Testis (tissue), 3 donors: ENCODE data around the gene BMP10. TPM values are rescaled to one million over a fixed set of nuclear protein-coding genes. Genes with fewer than 3 reads are reported as not detected.

Experiments used
- DNase-seq: peaks from one replicate; pipeline ENCODE4 v3.0.0-alpha.2; 2019
- H3K27ac ChIP-seq, 2 donors: fragments of 200-600 bp; sonication (generic); one replicate each; pipeline ENCODE4 v1.5.1; 2019
- H3K27me3 ChIP-seq: fragments of 200-600 bp; sonication (generic); one replicate; pipeline ENCODE4 v1.5.1; 2019
- H3K36me3 ChIP-seq: fragments of 200-600 bp; sonication (generic); one replicate; pipeline ENCODE4 v1.5.1; 2017; ENCODE audit warnings: low read depth; ENCODE audit errors: missing control alignments
- H3K4me1 ChIP-seq: fragments of 200-600 bp; sonication (generic); one replicate; pipeline ENCODE4 v1.5.1; 2019
- H3K4me3 ChIP-seq, 2 donors: fragments of 200-600 bp; sonication (generic); one replicate each; pipeline ENCODE4 v1.5.1; 2017 to 2019
- H3K9me3 ChIP-seq: fragments of 200-600 bp; sonication (generic); one replicate; pipeline ENCODE4 v1.5.1; 2017
- POLR2A ChIP-seq: fragments of 450-650 bp; IDR thresholded peaks from one replicate; pipeline ENCODE4 v1.6.1; 2017; ENCODE audit warnings: antibody characterized with exemption, mild to moderate bottlenecking, moderate library complexity
- WGBS, 2 donors: methylation state at CpG; one replicate each; pipeline ENCODE4 v1.1.5; 2018; 5-methylcytosine and 5-hydroxymethylcytosine counted together
- intact Hi-C: fragments of 100-400 bp; cut with DNase I; formaldehyde crosslinking; loops from one replicate; pipeline ENCODE4 v1.15.1; 2023; ENCODE audit warnings: low total_unique reads
- polyA plus RNA-seq: library from polyadenylated mRNA; stranded (reverse); fragments of 350-450 nt; fragmentation: Illumina TruSeq; extraction: RNeasy Lipid Tissue Mini Kit (QIAGEN cat#74804); gene quantifications from one replicate; pipeline ENCODE4 v1.2.3, GENCODE V29; 2014; ENCODE audit warnings: low read depth, low replicate concordance; ENCODE audit not compliant: insufficient read depth
- total RNA-seq, 2 donors: library from RNA; depleted of rRNA; stranded (reverse); fragments of >200 nt; gene quantifications; one replicate each; pipeline ENCODE4 v1.2.3, GENCODE V29; 2016
- TF ChIP-seq, protein P1 (sequence below), 3 experiments: fragments of 450-650 bp in 2 of 3; fragments of 200-600 bp in 1 of 3; sonication (generic) in 1 of 3; IDR thresholded peaks; one replicate each; pipeline ENCODE4 v1.5.1; 2016 to 2019; ENCODE audit warnings: antibody characterized with exemption in 3 of 3, mild to moderate bottlenecking in 2 of 3, moderate library complexity in 1 of 3

The BMP10 gene
- total and polyA plus RNA-seq, 3 donors from 2014 or later = 0.26 TPM; not detected in 2

DNA sequence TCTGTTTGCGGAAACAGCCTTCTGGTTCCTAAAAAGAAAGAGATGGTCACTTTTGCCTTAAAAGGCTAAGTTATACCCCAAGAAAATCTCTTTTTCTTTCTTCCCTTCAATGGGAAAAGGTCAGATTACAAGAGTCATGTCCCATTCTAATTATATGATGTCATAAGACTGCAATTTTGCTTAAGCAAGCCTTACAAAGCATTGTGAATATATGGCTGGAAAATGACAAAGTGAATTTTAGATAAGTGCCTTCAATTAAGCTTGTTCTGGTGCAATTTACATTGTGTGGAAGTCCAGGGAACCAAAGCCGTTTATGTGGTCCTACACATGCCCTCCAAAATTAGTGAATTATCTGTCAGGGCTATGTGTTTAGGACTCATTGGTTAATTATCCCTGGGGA lies 7.6 kb upstream of the BMP10 start:
- WGBS, 2 donors = 79 to 92% methylated on average over 2 of the region's 2 CpGs
- H3K27ac ChIP-seq = no peak overlapping the region
- no peaks in the 10 kb centered on the region for H3K27me3 ChIP-seq
- DNase-seq = no peak
- H3K9me3 ChIP-seq = no peaks in the 10 kb centered on the region
- H3K4me3 ChIP-seq = no peak overlapping the region
- H3K36me3 ChIP-seq = no peaks in the 10 kb centered on the region
- TF ChIP-seq POLR2A = no peak
- TF ChIP-seq, protein P1, sequence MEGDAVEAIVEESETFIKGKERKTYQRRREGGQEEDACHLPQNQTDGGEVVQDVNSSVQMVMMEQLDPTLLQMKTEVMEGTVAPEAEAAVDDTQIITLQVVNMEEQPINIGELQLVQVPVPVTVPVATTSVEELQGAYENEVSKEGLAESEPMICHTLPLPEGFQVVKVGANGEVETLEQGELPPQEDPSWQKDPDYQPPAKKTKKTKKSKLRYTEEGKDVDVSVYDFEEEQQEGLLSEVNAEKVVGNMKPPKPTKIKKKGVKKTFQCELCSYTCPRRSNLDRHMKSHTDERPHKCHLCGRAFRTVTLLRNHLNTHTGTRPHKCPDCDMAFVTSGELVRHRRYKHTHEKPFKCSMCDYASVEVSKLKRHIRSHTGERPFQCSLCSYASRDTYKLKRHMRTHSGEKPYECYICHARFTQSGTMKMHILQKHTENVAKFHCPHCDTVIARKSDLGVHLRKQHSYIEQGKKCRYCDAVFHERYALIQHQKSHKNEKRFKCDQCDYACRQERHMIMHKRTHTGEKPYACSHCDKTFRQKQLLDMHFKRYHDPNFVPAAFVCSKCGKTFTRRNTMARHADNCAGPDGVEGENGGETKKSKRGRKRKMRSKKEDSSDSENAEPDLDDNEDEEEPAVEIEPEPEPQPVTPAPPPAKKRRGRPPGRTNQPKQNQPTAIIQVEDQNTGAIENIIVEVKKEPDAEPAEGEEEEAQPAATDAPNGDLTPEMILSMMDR (IDR thresholded peaks at IDR 0.05) = no peak
- intact Hi-C loops = no loop called here
- H3K4me1 ChIP-seq = no peaks in the 10 kb centered on the region

DNA sequence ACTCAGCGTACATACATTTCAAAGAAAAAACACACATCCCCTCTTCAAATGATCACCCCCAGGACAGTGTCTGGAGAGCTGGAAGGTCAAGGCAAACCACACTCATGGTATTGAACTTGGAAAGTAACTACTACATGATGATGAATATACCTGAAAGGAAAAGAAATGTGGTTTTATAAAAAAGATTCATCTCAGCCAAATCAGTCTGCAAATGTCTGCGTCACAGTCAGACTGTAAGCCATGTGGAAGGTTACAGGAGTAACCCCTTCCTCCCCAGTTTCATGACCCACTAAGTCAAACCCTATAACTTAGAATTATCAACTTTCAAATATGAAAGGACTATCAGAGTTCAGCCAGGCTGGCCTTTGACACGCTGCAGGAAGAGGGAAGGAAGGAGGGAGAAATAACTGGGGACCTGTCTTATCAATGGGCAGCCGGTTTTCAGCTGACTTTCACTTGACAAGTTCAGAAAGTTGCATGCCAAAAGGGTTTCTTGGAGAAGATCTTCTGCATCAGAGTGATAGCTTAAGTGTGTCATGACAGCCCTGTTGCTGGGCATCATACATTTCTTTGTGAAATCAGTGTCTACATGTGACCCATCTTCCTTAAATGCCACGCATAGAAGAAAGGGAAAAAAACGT lies 7.0 kb upstream of the BMP10 start:
- Histone ChIP-seq H3K36me3 (no peaks in the 10 kb centered on the region), H3K27ac (no peak overlapping the region), H3K4me1 (no peaks in the 10 kb centered on the region), H3K9me3 (no peaks in the 10 kb centered on the region), H3K4me3 (no peak overlapping the region), H3K27me3 (no peaks in the 10 kb centered on the region)
- DNase-seq = no peak
- TF ChIP-seq, protein P1 (IDR thresholded peaks at IDR 0.05) = no peak
- TF ChIP-seq POLR2A = no peak
- 72 to 79% methylated on average over 6 of the region's 6 CpGs for WGBS, 2 donors
- intact Hi-C loops = no loop called here

DNA sequence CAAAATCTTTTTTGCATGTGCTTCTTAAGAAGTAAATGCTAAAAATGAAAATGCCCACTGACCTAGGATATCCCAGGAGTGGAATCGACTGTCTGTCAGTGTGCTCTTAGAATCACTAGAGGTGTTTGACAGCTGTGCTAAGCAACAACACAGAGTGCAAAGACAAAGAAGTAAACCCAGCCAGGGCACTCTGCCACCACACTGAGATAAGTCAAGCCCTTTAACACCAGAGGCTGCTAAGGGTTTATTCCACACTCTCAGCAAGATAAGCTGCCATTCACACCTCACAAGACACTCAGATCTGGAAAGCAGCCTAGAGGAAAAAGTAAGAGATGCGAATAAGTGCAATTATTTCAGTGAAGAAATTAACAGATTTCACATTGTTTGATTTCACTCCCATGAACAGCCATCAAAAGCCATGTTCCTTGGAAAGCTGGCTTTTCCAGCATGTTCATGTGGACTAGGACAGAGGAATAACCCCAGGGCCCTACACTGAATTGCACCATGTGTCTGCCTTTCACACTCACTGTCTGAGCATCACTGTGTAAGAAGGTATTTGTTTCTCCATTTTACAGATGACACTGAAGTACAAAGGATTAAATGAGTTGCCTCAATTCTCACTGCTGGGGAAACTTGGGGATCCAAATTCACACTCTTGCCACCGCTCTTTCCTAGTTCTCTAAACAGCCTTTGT lies 6.0 kb upstream of the BMP10 start:
- Histone ChIP-seq H3K4me1 (no peaks in the 10 kb centered on the region), H3K27ac (no peak overlapping the region), H3K4me3 (no peak overlapping the region), H3K27me3 (no peaks in the 10 kb centered on the region), H3K9me3 (no peaks in the 10 kb centered on the region), H3K36me3 (no peaks in the 10 kb centered on the region)
- TF ChIP-seq, protein P1 (IDR thresholded peaks at IDR 0.05) = no peak
- no peak for TF ChIP-seq POLR2A
- 82 to 87% methylated on average over 3 of the region's 3 CpGs for WGBS, 2 donors
- DNase-seq = no peak
- intact Hi-C loops = no loop called here

DNA sequence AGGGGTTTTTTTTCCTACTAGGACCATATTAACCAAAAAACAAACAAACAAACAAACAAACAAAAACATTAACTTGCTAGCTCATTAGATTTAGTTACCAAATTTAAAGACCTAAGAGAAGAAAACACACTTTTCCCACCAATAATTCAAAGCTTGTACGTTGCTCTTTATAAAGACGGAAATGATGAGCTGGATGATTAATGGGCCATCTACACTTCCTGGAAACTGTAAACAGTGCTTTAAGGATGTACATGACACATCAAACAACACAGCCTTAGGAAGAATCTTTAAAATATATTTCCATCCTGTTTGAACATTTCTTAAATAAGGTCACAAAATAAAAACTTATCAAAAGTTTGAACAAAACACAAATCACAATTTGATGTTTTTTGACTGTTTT lies 982 bp downstream of the BMP10 start:
- WGBS, 2 donors = 72 to 76% methylated on average over 2 of the region's 2 CpGs
- TF ChIP-seq, protein P1 (IDR thresholded peaks at IDR 0.05) = no peak
- TF ChIP-seq POLR2A = no peak
- intact Hi-C loops = no loop called here
- Histone ChIP-seq H3K27me3 (no peaks in the 10 kb centered on the region), H3K4me1 (no peaks in the 10 kb centered on the region), H3K36me3 (no peaks in the 10 kb centered on the region), H3K4me3 (no peak overlapping the region), H3K9me3 (no peaks in the 10 kb centered on the region), H3K27ac (no peak overlapping the region)
- no peak for DNase-seq

DNA sequence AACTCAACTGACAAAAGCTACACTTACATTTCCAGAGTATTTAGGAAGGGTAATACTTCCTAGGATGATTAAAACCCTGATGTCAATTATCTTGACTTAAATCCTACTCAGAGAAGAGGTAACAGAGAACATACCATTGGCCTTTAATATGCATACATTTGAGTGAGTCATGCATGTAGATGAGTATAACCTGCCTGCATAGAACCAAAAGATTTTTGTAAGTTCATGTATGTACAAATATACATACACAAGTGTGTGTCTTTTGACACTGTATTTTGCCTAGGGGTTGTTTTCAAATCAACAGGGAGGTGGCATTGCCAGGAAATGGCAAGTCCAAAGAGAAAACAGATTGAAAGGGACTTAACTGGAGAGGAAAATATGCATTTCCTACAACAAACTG lies 6.1 kb downstream of the BMP10 start:
- Histone ChIP-seq H3K4me3 (no peak overlapping the region), H3K36me3 (no peaks in the 10 kb centered on the region), H3K27me3 (no peaks in the 10 kb centered on the region), H3K9me3 (no peaks in the 10 kb centered on the region), H3K27ac (no peak overlapping the region), H3K4me1 (peaks cover 7% of the 10 kb centered on the region)
- intact Hi-C loops = no loop called here
- no peak for DNase-seq
- no peak for TF ChIP-seq POLR2A
- TF ChIP-seq, protein P1 (IDR thresholded peaks at IDR 0.05) = no peak
